ENCODE data around the gene PTPRT.

DNA sequence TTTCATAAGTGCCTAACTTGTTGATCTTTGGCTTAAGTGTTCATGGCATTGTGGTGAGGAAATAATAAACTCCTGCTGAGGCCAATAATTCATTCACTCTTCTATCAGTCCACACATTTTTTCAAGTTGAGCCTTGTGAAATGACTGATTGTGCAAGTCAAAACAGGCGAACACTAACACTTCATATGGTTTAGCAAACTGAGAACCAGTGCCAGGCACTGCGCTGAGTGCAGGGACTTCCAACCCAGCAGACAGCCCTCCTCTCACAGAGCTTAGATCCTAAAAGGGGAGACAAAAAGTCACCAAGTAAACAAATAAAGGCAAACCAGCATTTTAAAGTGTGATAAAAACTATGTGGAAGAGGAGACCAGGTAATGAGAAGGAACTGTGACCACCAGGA, 435.0 kb downstream of the PTPRT start:
- TF ChIP-seq, protein P1, sequence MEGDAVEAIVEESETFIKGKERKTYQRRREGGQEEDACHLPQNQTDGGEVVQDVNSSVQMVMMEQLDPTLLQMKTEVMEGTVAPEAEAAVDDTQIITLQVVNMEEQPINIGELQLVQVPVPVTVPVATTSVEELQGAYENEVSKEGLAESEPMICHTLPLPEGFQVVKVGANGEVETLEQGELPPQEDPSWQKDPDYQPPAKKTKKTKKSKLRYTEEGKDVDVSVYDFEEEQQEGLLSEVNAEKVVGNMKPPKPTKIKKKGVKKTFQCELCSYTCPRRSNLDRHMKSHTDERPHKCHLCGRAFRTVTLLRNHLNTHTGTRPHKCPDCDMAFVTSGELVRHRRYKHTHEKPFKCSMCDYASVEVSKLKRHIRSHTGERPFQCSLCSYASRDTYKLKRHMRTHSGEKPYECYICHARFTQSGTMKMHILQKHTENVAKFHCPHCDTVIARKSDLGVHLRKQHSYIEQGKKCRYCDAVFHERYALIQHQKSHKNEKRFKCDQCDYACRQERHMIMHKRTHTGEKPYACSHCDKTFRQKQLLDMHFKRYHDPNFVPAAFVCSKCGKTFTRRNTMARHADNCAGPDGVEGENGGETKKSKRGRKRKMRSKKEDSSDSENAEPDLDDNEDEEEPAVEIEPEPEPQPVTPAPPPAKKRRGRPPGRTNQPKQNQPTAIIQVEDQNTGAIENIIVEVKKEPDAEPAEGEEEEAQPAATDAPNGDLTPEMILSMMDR (conservative IDR thresholded peaks at IDR 0.05 in 1 of 2, IDR thresholded peaks at IDR 0.05 in 1 of 2; ENCODE audit: low read depth in 1 of 2, low read length in 2 of 2) = no peak
- no peak for TF ChIP-seq EZH2 (IDR thresholded peaks at IDR 0.05; ENCODE audit: low read length, missing control alignments)
